ENCODE results near the gene TSPAN5.

DNA sequence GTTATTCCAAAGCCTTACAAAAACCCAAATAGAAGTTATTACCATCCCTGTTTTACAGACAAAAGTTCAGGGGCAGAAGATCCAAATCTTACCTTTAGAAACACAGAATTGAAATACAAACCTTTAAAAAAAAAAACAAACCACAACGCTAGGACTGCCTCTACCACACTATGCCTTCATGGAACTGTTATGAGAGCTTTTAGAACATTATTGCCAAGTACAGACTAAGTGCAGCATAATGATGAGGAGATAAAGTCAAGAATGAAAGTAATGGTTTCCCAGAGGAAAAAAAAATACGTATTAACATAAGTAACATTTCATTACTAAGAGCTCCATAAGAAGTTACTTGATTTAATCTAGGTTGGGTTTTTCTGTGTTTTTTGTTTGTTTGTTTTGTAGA is 34.3 kb downstream of the TSPAN5 start:
- TF ChIP-seq POLR2A (IDR thresholded peaks at IDR 0.05): no peak
- TF ChIP-seq, protein P1, sequence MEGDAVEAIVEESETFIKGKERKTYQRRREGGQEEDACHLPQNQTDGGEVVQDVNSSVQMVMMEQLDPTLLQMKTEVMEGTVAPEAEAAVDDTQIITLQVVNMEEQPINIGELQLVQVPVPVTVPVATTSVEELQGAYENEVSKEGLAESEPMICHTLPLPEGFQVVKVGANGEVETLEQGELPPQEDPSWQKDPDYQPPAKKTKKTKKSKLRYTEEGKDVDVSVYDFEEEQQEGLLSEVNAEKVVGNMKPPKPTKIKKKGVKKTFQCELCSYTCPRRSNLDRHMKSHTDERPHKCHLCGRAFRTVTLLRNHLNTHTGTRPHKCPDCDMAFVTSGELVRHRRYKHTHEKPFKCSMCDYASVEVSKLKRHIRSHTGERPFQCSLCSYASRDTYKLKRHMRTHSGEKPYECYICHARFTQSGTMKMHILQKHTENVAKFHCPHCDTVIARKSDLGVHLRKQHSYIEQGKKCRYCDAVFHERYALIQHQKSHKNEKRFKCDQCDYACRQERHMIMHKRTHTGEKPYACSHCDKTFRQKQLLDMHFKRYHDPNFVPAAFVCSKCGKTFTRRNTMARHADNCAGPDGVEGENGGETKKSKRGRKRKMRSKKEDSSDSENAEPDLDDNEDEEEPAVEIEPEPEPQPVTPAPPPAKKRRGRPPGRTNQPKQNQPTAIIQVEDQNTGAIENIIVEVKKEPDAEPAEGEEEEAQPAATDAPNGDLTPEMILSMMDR (IDR thresholded peaks at IDR 0.05): no peak
